Measurements from ENCODE around the gene CEP97.

CEP97 gene

GRCh38 chr3:101778385-101779046 is 54.1 kb downstream of the CEP97 start:
- DNase-seq: no peak

- peak; percentile 95 for DNase-seq
These were observed 54.8 kb downstream of the CEP97 start, which contains the start of gene NXPE3 for GRCh38 chr3:101779047-101779821. Gene NXPE3 (plus strand): TSS chr3:101779211. CDS start chr3:101785597, 6,386 bp downstream.

DNA sequence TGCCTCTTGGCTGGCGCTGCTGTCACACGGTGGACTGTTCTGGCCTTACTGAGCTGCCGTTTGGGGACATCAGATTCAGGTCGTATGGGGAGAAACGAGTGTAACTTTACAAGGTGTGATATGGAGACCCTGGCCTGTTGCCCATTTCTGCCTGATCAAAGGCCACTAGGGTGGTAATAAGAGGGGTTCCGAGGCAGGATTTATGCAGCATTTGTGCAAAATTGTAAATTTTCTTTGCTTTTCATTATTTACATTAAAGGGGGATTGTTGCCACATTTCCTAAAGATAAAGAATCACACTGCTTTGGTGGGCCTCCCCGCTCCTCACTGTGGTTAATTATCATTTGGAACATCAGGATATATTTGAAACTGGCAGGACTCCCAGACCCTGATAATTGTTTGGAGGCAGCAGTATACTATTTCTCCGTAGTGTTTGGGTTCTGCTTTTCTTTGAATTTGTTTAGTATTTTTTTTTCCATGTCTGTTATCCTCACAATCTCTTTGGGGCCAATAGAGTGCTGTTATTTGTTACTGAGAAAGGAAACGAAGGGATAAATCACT is 55.5 kb downstream of the CEP97 start:
- no peak for DNase-seq

GRCh38 chr3:101780661-101781060 is 56.2 kb downstream of the CEP97 start:
- no peak for DNase-seq

DNA sequence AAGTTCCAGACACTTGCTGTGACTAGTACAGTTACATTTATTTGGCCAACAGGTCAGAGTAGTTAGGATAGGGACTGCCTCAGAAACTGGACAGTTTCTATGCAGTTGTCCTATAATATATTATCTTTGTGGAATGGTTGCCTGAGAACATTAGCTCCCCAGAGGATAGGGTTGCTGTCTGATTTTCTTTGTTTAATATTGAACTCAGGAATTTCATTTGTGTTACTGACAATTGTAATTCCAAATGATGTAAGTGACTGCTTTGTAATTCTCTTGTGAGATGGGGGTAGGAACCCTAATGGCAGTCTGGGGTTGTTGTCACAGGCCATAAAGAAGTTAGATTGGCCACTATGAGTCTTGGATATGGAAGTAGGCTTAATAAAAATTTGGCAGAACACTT is 56.8 kb downstream of the CEP97 start:
- no peak for DNase-seq

DNA sequence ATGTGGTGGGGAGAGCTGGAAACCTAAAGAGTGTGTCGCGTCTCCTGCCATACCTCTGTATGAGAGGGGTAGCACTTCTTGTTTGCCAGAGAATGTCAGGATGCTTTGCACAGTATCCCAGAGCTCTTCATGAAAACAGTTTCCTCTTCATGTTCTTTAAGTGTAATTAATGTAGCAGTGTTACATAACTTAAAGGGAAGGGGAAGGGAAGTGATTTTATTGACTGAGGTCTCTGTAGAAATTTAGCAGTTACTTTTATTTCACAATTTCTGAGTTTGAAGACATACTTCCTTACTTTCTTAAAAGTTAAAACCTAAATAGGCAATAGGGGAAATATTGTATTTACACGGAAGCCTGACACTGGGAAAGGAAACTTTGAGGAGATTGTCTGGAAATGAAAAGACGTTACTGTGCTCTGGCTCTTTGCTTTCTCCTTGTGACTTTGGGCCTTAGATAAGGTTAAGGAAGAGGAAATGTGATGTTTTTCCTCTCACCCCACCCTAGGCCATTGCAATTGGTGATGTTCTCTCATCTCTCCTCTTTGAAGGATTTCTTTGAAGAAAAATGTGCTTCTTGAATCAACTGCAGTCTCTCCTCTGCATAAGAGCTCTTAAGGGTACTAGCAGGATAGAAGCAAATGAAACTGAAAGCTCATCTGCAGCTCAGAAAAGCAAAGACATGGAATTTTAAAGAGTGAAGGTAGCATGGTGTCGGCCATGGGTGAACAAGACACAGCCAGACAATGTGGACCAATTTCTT is 60.6 kb downstream of the CEP97 start:
- DNase-seq: no peak

- DNase-seq: no peak
These were observed 67.4 kb downstream of the CEP97 start for GRCh38 chr3:101791778-101792177.

- DNase-seq: no peak
These were observed 71.8 kb downstream of the CEP97 start for GRCh38 chr3:101796077-101796680.

- no peak for DNase-seq
These were observed 76.8 kb downstream of the CEP97 start for GRCh38 chr3:101801174-101801573.

DNA sequence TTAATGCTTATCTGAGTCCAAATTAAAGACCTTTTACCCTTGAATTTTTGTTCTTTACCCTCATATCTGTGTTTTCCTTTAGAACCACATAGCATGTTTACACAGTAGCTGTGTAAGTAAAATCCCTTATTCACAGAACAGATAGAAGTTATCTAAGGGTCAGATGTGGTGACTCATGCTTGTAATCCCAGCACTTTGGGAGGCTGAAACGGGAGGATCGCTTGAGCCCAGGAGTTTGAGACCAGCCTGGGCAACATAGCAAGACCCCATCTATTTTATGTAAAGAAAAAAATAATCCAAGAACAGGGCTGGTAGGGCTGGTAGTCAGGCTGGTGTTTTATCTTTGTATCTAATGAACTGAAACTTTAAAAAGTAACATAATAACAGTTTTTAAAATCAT is 77.8 kb downstream of the CEP97 start:
- no peak for DNase-seq

- no peak for DNase-seq
These were observed 78.9 kb downstream of the CEP97 start for GRCh38 chr3:101803173-101803782.

DNA sequence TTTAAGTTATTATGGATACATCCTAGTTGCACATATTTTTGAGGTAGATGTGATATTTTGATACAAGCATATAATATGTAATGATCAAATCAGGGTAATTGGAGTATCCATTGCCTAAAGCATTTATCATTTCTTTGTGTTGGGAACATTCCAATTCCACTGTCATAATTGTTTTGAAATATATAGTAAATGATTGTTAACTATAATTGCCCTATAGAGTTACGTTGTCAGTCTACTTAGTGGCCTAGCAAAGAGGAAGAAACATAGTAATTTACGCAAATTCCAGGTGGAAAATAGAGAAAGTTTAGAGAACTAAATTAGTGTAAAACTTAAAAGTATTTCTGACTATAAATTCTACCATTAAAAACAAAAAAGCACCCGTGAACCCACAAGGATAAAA is 79.5 kb downstream of the CEP97 start:
- no peak for DNase-seq

DNA sequence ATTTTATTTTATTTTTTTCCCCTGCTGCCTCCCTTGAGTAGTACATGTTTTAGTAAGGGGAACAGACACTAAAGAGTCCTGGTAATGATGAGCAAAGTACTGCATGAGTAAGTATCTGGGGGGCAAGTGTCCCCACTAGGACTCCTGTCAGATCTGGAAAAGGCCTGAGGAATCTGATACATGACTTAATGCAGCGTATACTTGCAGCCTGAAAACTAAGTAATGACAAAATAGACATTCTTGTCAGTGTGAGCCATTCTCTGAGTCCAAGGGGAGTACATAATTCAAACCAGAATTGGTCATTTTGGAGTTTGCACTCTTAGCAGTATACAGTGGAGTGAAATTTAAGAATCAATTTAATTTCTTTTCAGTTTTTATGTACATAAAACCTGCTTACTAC is 82.1 kb downstream of the CEP97 start:
- DNase-seq: no peak

DNA sequence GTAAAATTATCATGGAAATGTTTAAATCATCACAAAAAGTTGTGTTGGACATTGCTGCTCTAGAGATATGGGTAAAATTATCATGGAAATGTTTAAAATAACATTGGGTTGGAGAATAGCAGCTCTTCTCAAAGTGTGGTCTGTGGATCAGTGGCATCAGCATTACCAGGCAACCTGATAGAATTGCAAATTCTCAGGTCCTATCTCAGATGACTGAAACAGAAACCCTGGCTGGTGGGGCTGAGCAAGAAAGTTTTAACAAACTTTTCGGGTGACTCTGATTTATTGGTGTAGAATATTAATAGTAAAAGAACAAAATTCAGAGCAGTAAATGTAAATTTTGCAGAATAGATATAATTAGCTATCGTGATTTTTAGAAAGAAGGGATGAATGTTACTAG is 83.5 kb downstream of the CEP97 start:
- DNase-seq: no peak

DNA sequence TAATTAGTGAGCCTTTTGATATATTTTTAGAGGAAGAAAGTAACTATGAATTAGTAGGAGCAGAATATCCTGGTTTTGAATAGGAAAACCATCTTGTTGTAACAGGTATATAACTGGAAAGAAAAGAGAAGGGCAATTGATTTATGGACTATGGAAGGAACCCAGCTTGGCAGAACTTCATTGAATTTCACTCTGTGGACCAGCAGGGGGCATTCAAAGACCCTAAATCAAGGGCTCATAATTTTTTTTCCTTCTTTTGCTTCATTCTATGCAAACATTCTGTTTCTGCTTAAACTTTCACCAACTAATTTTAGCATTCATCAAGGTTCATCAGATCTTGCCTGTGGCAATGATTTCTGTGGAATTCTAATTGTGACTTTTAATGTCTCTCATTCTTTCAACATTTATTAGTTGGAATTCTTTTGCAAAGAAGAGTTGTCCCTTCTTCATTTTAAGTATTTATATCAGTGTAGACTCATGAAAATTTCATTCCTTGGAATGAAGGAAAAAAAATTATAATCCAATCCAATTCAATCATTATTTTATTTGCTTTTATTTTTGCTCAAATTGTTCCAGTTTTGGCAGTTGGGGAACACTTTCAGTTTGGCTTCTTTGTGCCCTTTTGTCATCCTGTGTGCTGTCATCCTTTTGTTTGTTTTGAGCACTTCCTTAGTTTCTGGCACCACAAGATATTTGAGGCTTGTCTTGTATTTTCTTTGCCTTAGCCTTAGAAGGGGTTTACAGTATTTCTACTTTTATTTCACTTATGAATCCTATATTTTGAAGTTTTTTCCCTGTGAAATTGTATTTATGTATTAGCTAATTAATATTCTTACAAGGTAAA is 85.0 kb downstream of the CEP97 start:
- no peak for DNase-seq

GRCh38 chr3:101810022-101810418 is 85.6 kb downstream of the CEP97 start:
- DNase-seq: no peak

DNA sequence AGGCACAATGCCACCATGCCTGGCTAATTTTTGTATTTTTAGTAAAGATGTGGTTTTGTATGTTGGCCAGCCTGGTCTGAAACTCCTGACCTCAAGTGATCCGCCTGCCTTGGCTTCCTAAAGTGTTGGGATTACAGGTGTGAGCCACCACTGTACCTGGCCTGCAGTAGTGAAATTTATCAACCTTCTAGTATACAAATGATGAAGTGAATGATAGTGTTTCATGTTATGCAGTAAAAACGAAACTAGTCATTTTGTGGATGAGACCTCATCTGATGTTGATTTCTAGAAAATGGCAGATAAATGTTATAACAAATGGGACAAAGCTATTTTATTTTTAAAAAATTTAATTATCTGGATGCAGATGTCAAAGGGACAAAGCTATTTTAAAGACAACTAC is 87.5 kb downstream of the CEP97 start:
- no peak for DNase-seq

GRCh38 chr3:101812895-101813294 is 88.5 kb downstream of the CEP97 start:
- DNase-seq: no peak

- no peak for DNase-seq
These were observed 89.5 kb downstream of the CEP97 start for GRCh38 chr3:101813817-101814440.

DNA sequence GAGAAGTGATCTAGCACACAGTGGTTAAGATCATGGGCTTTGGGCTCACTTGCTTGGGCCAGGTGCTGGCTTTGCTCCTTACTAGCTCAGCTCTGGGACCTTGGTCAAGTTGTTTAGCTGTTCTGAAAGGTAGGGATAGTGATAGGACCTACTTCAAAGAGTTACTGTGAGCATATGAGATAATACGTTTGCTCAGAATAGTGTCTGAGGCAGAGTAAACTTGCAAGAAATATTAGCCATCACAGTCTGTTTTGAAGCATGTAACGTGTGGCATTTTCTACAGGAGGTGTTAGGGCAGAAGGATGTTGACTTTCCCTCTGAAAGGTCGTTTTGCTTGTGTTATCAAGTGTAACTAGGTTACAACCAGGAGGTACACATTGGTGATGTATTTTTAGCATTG is 90.4 kb downstream of the CEP97 start:
- no peak for DNase-seq

All from stimulated activated CD4-positive, alpha-beta T cell treated with anti-CD3 and anti-CD28 coated beads, Interleukin-12 subunit alpha, Interleukin-12 subunit beta, amount 100 ng/mL, for 4 hours (primary cell).